NCI-H2081 treated with DMSO at 0.1 percent for 48 hours (cell line): Measurements from ENCODE around the gene SAMD14.
A peak's percentile ranks its signal among the peaks of the same experiment; 100 is the strongest.

ENCODE experiments used
- DNase-seq: peaks from one replicate; lab custom pipeline; 2025; lab: John Stamatoyannopoulos, UW

The SAMD14 gene

GRCh38 chr17:50133028-50133768, 3.2 kb upstream of the SAMD14 start:
- no peak for DNase-seq

- DNase-seq: no peak
Measured at GRCh38 chr17:50132104-50132794, 2.3 kb upstream of the SAMD14 start.

- no peak for DNase-seq
Measured at GRCh38 chr17:50130559-50131305, 772 bp upstream of the SAMD14 start.

- no peak for DNase-seq
Measured at GRCh38 chr17:50129353-50129727, 620 bp downstream of the SAMD14 start.

GRCh38 chr17:50128441-50129352, 1.3 kb downstream of the SAMD14 start:
- no peak for DNase-seq

- DNase-seq: no peak
Measured at GRCh38 chr17:50127697-50128361, 2.1 kb downstream of the SAMD14 start.

- DNase-seq: no peak
Measured at GRCh38 chr17:50125420-50125997, 4.5 kb downstream of the SAMD14 start.

- no peak for DNase-seq
Measured at GRCh38 chr17:50123649-50124349, 6.2 kb downstream of the SAMD14 start.

GRCh38 chr17:50122945-50123344, 7.0 kb downstream of the SAMD14 start:
- no peak for DNase-seq

- no peak for DNase-seq
Measured at GRCh38 chr17:50120475-50121253, 9.3 kb downstream of the SAMD14 start.

- DNase-seq: no peak
Measured at GRCh38 chr17:50118828-50119218, 11.1 kb downstream of the SAMD14 start.

GRCh38 chr17:50118076-50118827, 11.7 kb downstream of the SAMD14 start:
- DNase-seq: no peak

- peak; percentile 16 for DNase-seq
Measured at GRCh38 chr17:50117202-50118051, 12.5 kb downstream of the SAMD14 start.

- DNase-seq: no peak
Measured at GRCh38 chr17:50115756-50116155, 14.2 kb downstream of the SAMD14 start.

GRCh38 chr17:50114849-50115357, 15.1 kb downstream of the SAMD14 start:
- DNase-seq: no peak

- DNase-seq: no peak
Measured at GRCh38 chr17:50114401-50114800, 15.6 kb downstream of the SAMD14 start.

- no peak for DNase-seq
Measured at GRCh38 chr17:50113624-50114320, 16.2 kb downstream of the SAMD14 start.
